ENCODE data around the gene KBTBD4.

- TF ChIP-seq CTCF (IDR thresholded peaks at IDR 0.05) (no peak), POLR2A (IDR thresholded peaks at IDR 0.05) (no peak)
Measured at GRCh38 chr11:47626234-47626633, 47.5 kb upstream of the KBTBD4 start.

All from heart left ventricle (tissue), 13 donors.